CD14-positive monocyte (primary cell): Measurements from ENCODE around the gene ADCY2. TPM values are rescaled to one million over a fixed set of nuclear protein-coding genes. Genes with fewer than 3 reads are reported as not detected.

Experiments
- DNase-seq, 3 donors: peaks; one replicate each; pipeline ENCODE4 v3.0.0-alpha.2; 2011 to 2022
- H2AFZ ChIP-seq: 2 replicates; pipeline ENCODE4 v1.6.0; 2012; ENCODE audit warnings: mild to moderate bottlenecking, low read depth, low read length, inconsistent platforms; ENCODE audit not compliant: insufficient read depth, poor library complexity, severe bottlenecking
- H3K27ac ChIP-seq, 2 donors: 1 replicate in 1 of 2; 2 replicates in 1 of 2; pipeline ENCODE4 v1.5.1; 2012 to 2013; ENCODE audit warnings: low read length in 2 of 2, control low read depth in 1 of 2, inconsistent platforms in 1 of 2, low read depth in 1 of 2, mild to moderate bottlenecking in 1 of 2
- H3K27me3 ChIP-seq, 2 donors: one replicate each; pipeline versions ENCODE4 v1.6.0 to v1.6.1; 2011 to 2013; ENCODE audit warnings: low read length in 2 of 2; ENCODE audit not compliant: control insufficient read depth in 2 of 2, insufficient read depth in 2 of 2
- H3K36me3 ChIP-seq, 2 donors: replicated peaks in 1 of 2; 1 replicate in 1 of 2; 2 replicates in 1 of 2; pipeline versions ENCODE4 v1.5.1 to v1.6.1; 2012 to 2013; ENCODE audit warnings: low read length in 2 of 2, control low read depth in 1 of 2, inconsistent platforms in 1 of 2, mild to moderate bottlenecking in 1 of 2; ENCODE audit not compliant: insufficient read depth in 2 of 2, control insufficient read depth in 1 of 2
- H3K4me1 ChIP-seq, 2 donors: 1 replicate in 1 of 2; 2 replicates in 1 of 2; pipeline versions ENCODE4 v1.5.1 to v1.6.1; 2012 to 2013; ENCODE audit warnings: low read length in 2 of 2, control low read depth in 1 of 2, inconsistent platforms in 1 of 2, mild to moderate bottlenecking in 1 of 2, moderate library complexity in 1 of 2; ENCODE audit not compliant: insufficient read depth in 2 of 2, control insufficient read depth in 1 of 2
- H3K4me2 ChIP-seq: replicated peaks from 2 replicates; pipeline ENCODE3; 2012; ENCODE audit warnings: low read length, moderate library complexity, mild to moderate bottlenecking; ENCODE audit not compliant: poor library complexity, severe bottlenecking; ENCODE audit errors: extremely low read depth
- H3K4me3 ChIP-seq, 3 experiments: fragments of 200-600 bp in 1 of 3; sonication (generic) in 1 of 3; replicated peaks in 1 of 3; 1 replicate in 2 of 3; 2 replicates in 1 of 3; pipeline ENCODE4 v1.5.1; 2011 to 2013; ENCODE audit warnings: low read length in 3 of 3, mild to moderate bottlenecking in 3 of 3, control low read depth in 2 of 3, low read depth in 2 of 3, inconsistent platforms in 1 of 3, moderate library complexity in 1 of 3
- H3K79me2 ChIP-seq: 2 replicates; pipeline ENCODE4 v1.6.0; 2012; ENCODE audit warnings: mild to moderate bottlenecking, control low read depth, inconsistent platforms, low read length, moderate library complexity; ENCODE audit not compliant: insufficient read depth
- H3K9ac ChIP-seq: 2 replicates; pipeline ENCODE4 v1.6.0; 2017; ENCODE audit warnings: low read length, mild to moderate bottlenecking; ENCODE audit not compliant: insufficient read depth, poor library complexity, severe bottlenecking
- H3K9me3 ChIP-seq, 2 donors: replicated peaks in 1 of 2; 1 replicate in 1 of 2; 2 replicates in 1 of 2; pipeline versions ENCODE4 v1.5.1 to v1.6.1; 2012 to 2013; ENCODE audit warnings: low read length in 2 of 2, control low read depth in 1 of 2; ENCODE audit not compliant: control insufficient read depth in 1 of 2, insufficient read depth in 1 of 2
- H4K20me1 ChIP-seq: 2 replicates; pipeline ENCODE4 v1.6.0; 2012; ENCODE audit warnings: mild to moderate bottlenecking, low read length, control low read depth, moderate library complexity; ENCODE audit not compliant: insufficient read depth
- H3K27ac Mint-ChIP-seq, 7 donors: one replicate each; pipeline ENCODE4 v1.8.0; 2020; ENCODE audit warnings: mild to moderate bottlenecking in 7 of 7, mixed read lengths in 7 of 7, moderate library complexity in 6 of 7, inconsistent platforms in 2 of 7
- H3K27me3 Mint-ChIP-seq, 3 donors: one replicate each; pipeline ENCODE4 v1.8.0; 2021 to 2022; ENCODE audit warnings: low read depth in 3 of 3, mild to moderate bottlenecking in 3 of 3, mixed read lengths in 3 of 3, moderate library complexity in 3 of 3, inconsistent platforms in 1 of 3
- H3K36me3 Mint-ChIP-seq, 2 donors: one replicate each; pipeline ENCODE4 v1.8.0; 2020; ENCODE audit warnings: mixed read lengths in 2 of 2, inconsistent platforms in 1 of 2, mild to moderate bottlenecking in 1 of 2
- H3K4me1 Mint-ChIP-seq: one replicate; pipeline ENCODE4 v1.8.0; 2020; ENCODE audit warnings: mild to moderate bottlenecking, mixed read lengths
- H3K4me3 Mint-ChIP-seq, 2 donors: one replicate each; pipeline ENCODE4 v1.8.0; 2020; ENCODE audit warnings: mild to moderate bottlenecking in 2 of 2, mixed read lengths in 2 of 2, moderate library complexity in 1 of 2
- H3K9me3 Mint-ChIP-seq, 7 donors: one replicate each; pipeline ENCODE4 v1.8.0; 2020 to 2022; ENCODE audit warnings: mixed read lengths in 7 of 7, mild to moderate bottlenecking in 6 of 7, moderate library complexity in 6 of 7, inconsistent platforms in 2 of 7
- CTCF ChIP-seq: fragments of 200-600 bp; IDR thresholded peaks from one replicate; pipeline ENCODE4 v1.8.0; 2022; ENCODE audit warnings: antibody characterized with exemption, mild to moderate bottlenecking
- WGBS: methylation state at CpG from one replicate; pipeline ENCODE4 v1.1.5; 2013; ENCODE audit warnings: missing lambda C conversion rate; ENCODE audit not compliant: insufficient coverage; 5-methylcytosine and 5-hydroxymethylcytosine counted together
- intact Hi-C, 2 donors: fragments of 100-400 bp; cut with micrococcal nuclease; formaldehyde crosslinking; loops; one replicate each; pipeline versions ENCODE4 v1.15.0 to v1.15.1; 2023
- polyA plus RNA-seq, 3 donors: library from polyadenylated mRNA; depleted of rRNA in 1 of 3; unstranded in 2 of 3; stranded (reverse) in 1 of 3; fragments of 300-500 nt in 2 of 3; fragments of >200 nt in 1 of 3; fragmentation: Illumina TruSeq in 2 of 3; gene quantifications; 1 replicate in 2 of 3; 2 replicates in 1 of 3; pipeline ENCODE4 v1.2.3, GENCODE V29; 2012 to 2021

The ADCY2 gene
- polyA plus RNA-seq, 3 donors = not detected

- no peaks in the 10 kb centered on the region for H3K36me3 Mint-ChIP-seq
- intact Hi-C loops = no loop called here
- no peaks in the 10 kb centered on the region for H4K20me1 ChIP-seq
Observed at GRCh38 chr5:7492371-7492770, 96.4 kb downstream of the ADCY2 start.

GRCh38 chr5:7493081-7493480 is 97.1 kb downstream of the ADCY2 start:
- H3K9me3 ChIP-seq = no peaks in the 10 kb centered on the region
- no peaks in the 10 kb centered on the region for H3K4me1 Mint-ChIP-seq

More at GRCh38 chr5:7492371-7492770, 96.4 kb downstream of the ADCY2 start:
- no peaks in the 10 kb centered on the region for H3K36me3 ChIP-seq
- 83% methylated on average over 4 of the region's 4 CpGs for WGBS
- no peak overlapping the region for H3K4me2 ChIP-seq
- no peaks in the 10 kb centered on the region for H3K4me1 Mint-ChIP-seq
- no peak for TF ChIP-seq CTCF
- no peak overlapping the region for H3K27ac Mint-ChIP-seq
- H2AFZ ChIP-seq = no peak overlapping the region
- H3K9ac ChIP-seq = no peak overlapping the region
- no peak overlapping the region for H3K4me3 Mint-ChIP-seq
- H3K9me3 ChIP-seq = no peaks in the 10 kb centered on the region
- no peak overlapping the region for H3K27ac ChIP-seq
- no peaks in the 10 kb centered on the region for H3K79me2 ChIP-seq
- H3K27me3 ChIP-seq = no peaks in the 10 kb centered on the region
- no peaks in the 10 kb centered on the region for H3K4me1 ChIP-seq
- no peak for DNase-seq
- peaks cover 0 to 14% (median 3%) of the 10 kb centered on the region in 7 donors for H3K9me3 Mint-ChIP-seq
- no peak overlapping the region for H3K4me3 ChIP-seq
- H3K27me3 Mint-ChIP-seq = no peaks in the 10 kb centered on the region

More at GRCh38 chr5:7493081-7493480, 97.1 kb downstream of the ADCY2 start:
- Histone ChIP-seq H3K4me1 (no peaks in the 10 kb centered on the region), H3K4me3 (no peak overlapping the region), H3K36me3 (no peaks in the 10 kb centered on the region), H3K9ac (no peak overlapping the region), H4K20me1 (no peaks in the 10 kb centered on the region), H3K27ac (no peak overlapping the region), H2AFZ (no peak overlapping the region), H3K79me2 (no peaks in the 10 kb centered on the region), H3K27me3 (no peaks in the 10 kb centered on the region), H3K4me2 (no peak overlapping the region)
- Mint-ChIP-seq H3K9me3 (peaks cover 0 to 13% (median 3%) of the 10 kb centered on the region in 7 donors), H3K4me3 (no peak overlapping the region), H3K27me3 (no peaks in the 10 kb centered on the region), H3K27ac (no peak overlapping the region), H3K36me3 (no peaks in the 10 kb centered on the region)
- WGBS = 100% methylated on average over 1 of the region's 1 CpG
- intact Hi-C loops = no loop called here
- no peak for DNase-seq
- no peak for TF ChIP-seq CTCF
